HG02885 (cell line): ENCODE results near the gene KIAA1755.
"Not testable (repeated sequence)": the region's sequence is repeated elsewhere in the genome, so short reads cannot be mapped to it uniquely, and the experiment has no call there.

Source experiments
- ATAC-seq: cut with Tn5 transposase; IDR thresholded peaks from one replicate; pipeline ENCODE4 v1.9.1; 2021; ENCODE audit warnings: mild to moderate bottlenecking; ENCODE audit not compliant: unreplicated experiment, poor library complexity

The KIAA1755 gene

GRCh38 chr20:38267296-38267695, 6.8 kb upstream of the KIAA1755 start:
- ATAC-seq, result no peak

GRCh38 chr20:38266426-38266825, 5.9 kb upstream of the KIAA1755 start:
- ATAC-seq, result no peak

GRCh38 chr20:38262931-38263330, 2.4 kb upstream of the KIAA1755 start:
- ATAC-seq, result no peak

GRCh38 chr20:38261054-38261390, 487 bp upstream of the KIAA1755 start:
- no peak for ATAC-seq

GRCh38 chr20:38260025-38260377, 534 bp downstream of the KIAA1755 start:
- no peak for ATAC-seq

DNA sequence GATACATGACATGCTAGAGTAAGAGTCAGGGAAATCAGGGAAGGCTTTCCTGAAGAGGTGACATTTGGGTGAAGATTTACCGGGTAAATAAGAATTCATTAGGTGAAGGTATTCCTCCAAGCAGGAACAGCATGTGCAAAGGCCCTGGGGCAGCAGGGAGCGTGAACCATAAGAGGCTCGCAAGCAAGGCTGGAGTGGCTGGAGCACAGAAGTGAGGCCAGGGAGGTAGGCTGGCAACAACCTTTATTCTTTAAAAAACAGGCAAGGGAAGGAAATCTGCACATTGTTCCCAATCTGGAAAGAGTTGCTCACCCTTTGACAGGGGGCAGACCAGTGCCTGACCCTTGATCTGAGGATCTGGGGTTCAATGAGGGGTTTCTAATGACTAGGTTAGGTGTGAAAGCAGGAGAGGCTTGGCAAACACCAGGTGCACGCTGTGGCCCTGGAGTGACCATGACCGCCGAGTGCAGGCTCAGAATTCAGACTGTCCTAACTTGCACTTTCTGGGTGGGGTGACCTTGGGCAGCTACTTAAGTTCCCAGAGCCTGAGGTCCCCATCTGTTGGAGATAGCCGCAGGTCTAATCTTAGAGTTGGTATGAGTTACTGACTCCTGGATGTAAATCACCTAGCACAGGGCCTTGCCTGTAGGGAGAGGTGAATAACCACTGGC, 1.9 kb downstream of the KIAA1755 start:
- no peak for ATAC-seq

DNA sequence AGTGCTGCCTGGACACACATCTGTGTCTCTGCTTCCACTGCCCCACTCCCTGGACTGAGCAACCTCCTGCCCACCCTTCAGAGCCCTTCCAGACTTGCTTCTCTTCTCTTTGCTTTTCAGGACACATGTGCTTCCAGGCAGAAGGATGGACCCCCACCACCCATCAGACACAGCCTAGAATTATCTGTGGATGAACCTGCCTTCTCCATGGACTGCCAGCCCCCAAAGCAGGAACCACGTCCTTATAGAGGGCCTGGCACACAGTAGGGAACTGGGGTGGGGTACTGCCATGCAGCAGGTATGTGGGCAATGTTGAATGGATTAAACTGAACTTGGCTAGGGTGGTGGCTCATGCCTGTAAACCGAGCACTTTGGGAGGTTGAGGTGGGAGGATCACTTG, 3.6 kb downstream of the KIAA1755 start:
- ATAC-seq, result no peak

GRCh38 chr20:38256021-38256420, 4.5 kb downstream of the KIAA1755 start:
- ATAC-seq, result no peak

DNA sequence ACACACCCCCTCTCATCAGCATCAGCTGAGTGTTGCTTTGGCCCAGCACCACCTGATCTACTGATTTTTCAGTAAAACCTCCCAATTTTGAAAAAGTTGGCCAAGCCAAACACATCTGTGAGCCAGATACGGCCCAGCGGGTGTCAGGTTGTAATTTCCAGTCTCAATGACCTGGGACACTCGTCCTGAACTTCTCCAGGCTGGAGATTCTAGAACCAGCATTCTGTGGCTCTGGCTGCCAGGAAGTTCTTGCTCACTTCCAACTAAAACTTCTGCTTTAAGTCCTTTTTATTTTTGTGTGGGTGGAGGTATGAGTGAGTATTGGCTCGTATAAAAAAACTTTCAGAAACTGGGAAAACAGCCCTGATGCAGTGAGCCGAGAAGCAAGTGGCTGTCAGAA, 5.1 kb downstream of the KIAA1755 start:
- ATAC-seq, result no peak

GRCh38 chr20:38254621-38255020, 5.9 kb downstream of the KIAA1755 start:
- not testable (repeated sequence) for ATAC-seq

- no peak for ATAC-seq
Measured at GRCh38 chr20:38253571-38253970, 7.0 kb downstream of the KIAA1755 start.

DNA sequence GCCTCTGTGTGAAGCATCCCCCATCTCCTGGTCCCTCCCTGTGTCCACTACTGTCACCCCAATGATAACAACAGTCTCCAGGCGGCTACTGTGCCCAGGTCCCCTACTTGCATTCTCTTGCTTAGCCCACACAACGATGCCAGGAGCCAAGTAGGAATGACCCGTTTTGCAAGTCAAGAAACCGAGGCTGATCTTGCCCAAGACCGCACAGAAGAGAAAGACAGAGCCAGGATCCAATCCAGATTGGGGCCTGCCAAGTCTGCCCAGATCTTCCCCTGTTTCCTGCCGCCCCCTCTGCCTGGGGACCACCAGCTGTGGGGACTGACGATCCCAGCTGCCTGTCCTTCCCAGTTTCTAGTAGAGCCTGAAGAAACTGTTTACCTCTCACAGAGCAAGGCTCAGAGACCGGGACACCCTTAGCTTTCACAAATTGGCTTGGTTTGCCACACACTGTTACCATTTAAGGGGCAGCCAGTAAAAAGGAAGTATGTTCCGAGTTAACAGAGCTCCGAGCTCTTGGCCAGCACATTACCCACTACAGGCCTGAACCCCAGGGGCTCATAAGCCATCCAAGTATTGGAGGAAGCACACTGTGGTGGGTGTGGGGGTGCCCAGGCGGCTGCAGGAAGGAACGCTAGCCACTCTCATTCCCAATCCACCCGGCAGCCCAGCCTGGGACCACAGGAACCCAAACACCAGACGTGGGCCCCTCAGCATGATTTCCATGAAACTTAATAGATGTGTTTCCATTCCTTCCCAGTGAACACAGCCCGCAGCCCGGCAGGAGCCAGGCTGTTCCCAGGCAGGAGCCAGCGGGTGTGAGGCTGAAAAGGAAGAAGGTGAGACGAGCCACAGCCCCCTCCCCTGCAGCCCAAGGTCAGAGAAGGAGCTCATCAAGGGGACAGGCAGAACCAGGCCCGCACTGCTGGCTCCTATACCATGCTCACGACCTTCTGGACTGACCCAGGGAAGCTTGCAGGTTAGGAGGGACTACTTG, 7.9 kb downstream of the KIAA1755 start:
- ATAC-seq, result no peak

DNA sequence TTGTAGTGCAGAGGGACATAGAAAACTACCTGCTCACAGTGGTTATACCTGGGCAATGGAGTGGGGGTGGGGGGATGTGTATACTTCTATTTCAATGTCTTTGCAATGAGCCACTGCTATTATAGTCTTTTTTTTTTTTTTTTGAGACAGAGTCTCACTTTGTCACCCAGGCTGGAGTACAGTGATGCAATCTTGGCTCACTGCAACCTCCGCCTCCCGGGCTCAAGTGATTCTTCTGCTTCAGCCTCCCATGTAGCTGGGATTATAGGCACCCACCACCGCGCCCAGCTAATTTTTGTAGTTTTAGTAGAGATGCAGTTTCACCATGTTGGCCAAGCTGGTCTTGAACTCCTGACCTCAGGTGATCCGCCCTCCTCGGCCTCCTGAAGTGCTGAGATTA, 9.1 kb downstream of the KIAA1755 start:
- not testable (repeated sequence) for ATAC-seq

GRCh38 chr20:38250609-38251008, 9.9 kb downstream of the KIAA1755 start:
- ATAC-seq, result no peak

DNA sequence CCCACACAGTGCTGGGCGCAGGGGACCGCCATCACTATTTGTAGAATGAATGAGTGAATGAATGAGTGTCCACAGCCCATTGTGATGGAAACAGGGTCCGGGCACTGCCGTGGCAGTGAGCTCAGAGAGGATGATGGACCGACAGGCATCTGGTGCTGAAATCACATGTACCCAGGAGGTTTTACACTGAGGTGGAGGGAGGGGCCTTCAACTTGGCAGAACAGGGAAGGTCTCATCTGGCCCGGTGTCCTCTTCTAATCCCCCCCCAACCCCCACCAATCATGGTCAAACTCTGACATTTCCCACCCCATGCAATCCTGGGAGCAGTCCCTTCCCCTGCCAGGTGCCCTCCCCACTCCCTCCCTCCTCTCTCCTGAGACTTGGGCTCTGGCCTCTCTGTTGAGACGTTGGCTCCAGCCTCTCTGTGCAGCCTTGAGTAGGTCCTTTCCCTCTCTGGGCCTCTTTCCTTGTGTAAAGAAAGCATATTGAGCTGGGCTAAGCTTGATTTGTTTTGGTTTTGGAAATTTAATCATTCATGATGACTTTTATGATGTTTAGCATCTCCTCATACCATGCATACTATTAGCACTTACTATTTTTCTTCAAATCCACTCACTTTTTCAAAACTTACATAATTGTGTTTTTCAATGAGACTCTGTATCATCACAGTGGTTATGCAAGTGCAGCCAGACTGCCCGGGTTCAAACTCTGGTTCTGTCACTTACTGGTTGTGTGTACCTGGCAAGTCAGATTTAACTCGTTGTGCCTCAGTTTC, 10.8 kb downstream of the KIAA1755 start:
- no peak for ATAC-seq

DNA sequence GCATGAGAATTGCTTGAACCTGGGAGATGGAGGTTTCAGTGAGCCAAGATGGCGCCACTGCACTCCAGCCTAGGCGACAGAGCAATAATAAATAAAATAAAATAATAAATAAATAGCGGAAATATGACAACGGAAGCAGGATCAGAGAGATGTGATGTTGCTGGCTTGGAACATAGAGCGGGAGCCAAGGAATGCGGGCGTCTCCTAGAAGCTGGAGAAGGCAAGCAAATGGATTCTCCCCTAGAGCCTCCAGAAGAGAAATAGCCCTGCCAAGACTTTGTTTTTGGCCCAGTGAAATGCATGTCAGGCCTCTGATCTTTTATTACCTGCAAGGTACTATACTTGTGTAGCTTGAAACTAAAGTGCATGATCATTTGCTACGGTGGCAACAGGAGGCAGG, 12.4 kb downstream of the KIAA1755 start:
- no peak for ATAC-seq

DNA sequence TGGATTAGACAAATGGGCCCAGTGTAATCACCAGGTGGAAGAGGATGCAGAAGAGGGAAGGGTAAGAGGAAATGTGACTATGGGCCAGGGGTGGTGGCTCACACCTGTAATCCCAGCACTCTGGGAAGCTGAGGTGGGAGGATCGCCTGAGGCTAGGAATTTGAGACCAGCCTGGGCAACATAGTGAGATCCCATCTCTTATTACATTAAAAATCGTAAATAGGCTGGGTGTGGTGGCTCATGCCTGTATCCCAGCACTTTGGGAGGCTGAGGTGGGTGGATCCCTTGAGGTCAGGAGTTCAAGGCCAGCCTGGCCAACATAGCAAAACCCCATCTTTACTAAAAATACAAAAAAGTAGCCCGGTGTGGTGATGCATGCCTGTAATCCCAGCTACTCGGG, 12.8 kb downstream of the KIAA1755 start:
- ATAC-seq, result not testable (repeated sequence)

GRCh38 chr20:38247166-38247509, 13.4 kb downstream of the KIAA1755 start:
- ATAC-seq, result no peak

GRCh38 chr20:38246357-38247165, 14.0 kb downstream of the KIAA1755 start:
- ATAC-seq, result no peak

DNA sequence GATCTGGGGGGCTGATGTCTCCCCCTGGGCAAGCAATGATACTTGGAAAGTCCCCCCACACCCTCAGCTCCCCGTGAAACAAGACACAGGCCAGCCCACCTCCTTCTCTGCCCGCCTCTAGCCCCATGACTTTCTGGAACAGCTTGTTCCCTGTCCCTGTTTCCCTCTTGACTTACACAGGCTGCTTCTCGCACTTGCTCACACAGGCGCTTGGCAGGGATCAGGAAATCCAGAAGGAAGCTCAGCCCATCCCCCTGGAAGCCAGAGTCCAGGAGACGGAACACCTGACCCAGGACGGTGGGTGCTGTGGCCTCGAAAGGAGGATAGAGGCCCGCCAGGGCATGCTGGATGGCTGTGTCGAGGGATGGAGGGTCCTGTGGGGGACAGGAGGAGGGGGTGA, 14.8 kb downstream of the KIAA1755 start:
- no peak for ATAC-seq
